Endothelial cell of umbilical vein (primary cell): ENCODE measurements around the gene PHOX2B. TPM values are rescaled to one million over a fixed set of nuclear protein-coding genes. Genes with fewer than 3 reads are reported as not detected.

ENCODE experiments used
- BruUV-seq: library from RNA; stranded (reverse); fragments of 400-500 nt; replicated peaks from 2 replicates; lab custom pipeline; 2021; lab: Mats Ljungman, UMichigan
- CTCF ChIA-PET: fragments of 300-600, 350-600 bp; sonication (Branson Sonifier 250); formaldehyde crosslinking; loops from one replicate; lab custom pipeline; 2021; ENCODE audit warnings: antibody characterized with exemption, inconsistent platforms; lab: Charles Lee
- POLR2A ChIA-PET: fragments of 300-600, 350-600 bp; sonication (Branson Sonifier 250); formaldehyde crosslinking; loops from one replicate; lab custom pipeline; 2021; ENCODE audit warnings: antibody characterized with exemption, inconsistent platforms; lab: Charles Lee
- DNase-seq: peaks from one replicate; pipeline ENCODE4 v3.0.0-alpha.2; 2011; ENCODE audit warnings: low read depth, low spot score
- FAIRE-seq: peaks from 2 replicates; lab custom pipeline; 2011; peaks lifted over from hg19 to GRCh38; lab: Jason Lieb, UNC
- H2AFZ ChIP-seq: 2 replicates; pipeline ENCODE4 v1.6.0; 2012; ENCODE audit warnings: low read depth, low read length, control low read depth, inconsistent platforms
- H3K27ac ChIP-seq: 2 replicates; pipeline ENCODE4 v1.5.1; 2011; ENCODE audit warnings: low read depth, mild to moderate bottlenecking, control low read depth, low read length, moderate library complexity; ENCODE audit not compliant: insufficient read depth
- H3K27me3 ChIP-seq, 2 experiments: 2 replicates each; pipeline versions ENCODE4 v1.6.0 to v1.6.1; 2011; ENCODE audit warnings: low read length in 2 of 2, mixed read lengths in 1 of 2; ENCODE audit not compliant: control insufficient read depth in 2 of 2, insufficient read depth in 2 of 2
- H3K36me3 ChIP-seq, 2 experiments: 2 replicates in 1 of 2; 3 replicates in 1 of 2; pipeline ENCODE4 v1.5.1; 2011; ENCODE audit warnings: low read length in 2 of 2, mild to moderate bottlenecking in 1 of 2, moderate library complexity in 1 of 2; ENCODE audit not compliant: control insufficient read depth in 2 of 2, insufficient read depth in 2 of 2; ENCODE audit errors: extremely low read depth in 1 of 2
- H3K4me1 ChIP-seq: 3 replicates; pipeline ENCODE4 v1.5.1; 2011; ENCODE audit warnings: mild to moderate bottlenecking, low read length; ENCODE audit not compliant: control insufficient read depth, insufficient read depth; ENCODE audit errors: extremely low read depth
- H3K4me2 ChIP-seq: 2 replicates; pipeline ENCODE4 v1.6.1; 2011; ENCODE audit warnings: low read length, control low read depth, mixed read lengths; ENCODE audit not compliant: insufficient read depth
- H3K4me3 ChIP-seq, 3 experiments: fragments of 200-600 bp in 1 of 3; sonication (generic), shearing (Covaris generic) in 1 of 3; replicated peaks in 1 of 3; 2 replicates each; pipeline ENCODE4 v1.5.1; 2011 to 2016; ENCODE audit warnings: control low read depth in 3 of 3, low read length in 3 of 3, mild to moderate bottlenecking in 2 of 3, inconsistent platforms in 1 of 3, low read depth in 1 of 3, moderate library complexity in 1 of 3; ENCODE audit not compliant: insufficient read depth in 1 of 3
- H3K79me2 ChIP-seq: 2 replicates; pipeline ENCODE4 v1.6.0; 2012; ENCODE audit warnings: low read length, inconsistent platforms; ENCODE audit not compliant: control insufficient read depth, insufficient read depth
- H3K9ac ChIP-seq: replicated peaks from 2 replicates; pipeline ENCODE3; 2011; ENCODE audit warnings: low read length, control low read depth; ENCODE audit not compliant: insufficient read depth; ENCODE audit errors: extremely low read depth
- H3K9me1 ChIP-seq: replicated peaks from 3 replicates; pipeline ENCODE4 v1.6.0; 2011; ENCODE audit warnings: mild to moderate bottlenecking, low read length; ENCODE audit not compliant: control insufficient read depth, insufficient read depth; ENCODE audit errors: extremely low read depth
- H3K9me3 ChIP-seq: replicated peaks from 2 replicates; pipeline ENCODE4 v1.5.1; 2012; ENCODE audit warnings: low read length, inconsistent platforms; ENCODE audit not compliant: control insufficient read depth, insufficient read depth
- H4K20me1 ChIP-seq: replicated peaks from 2 replicates; pipeline ENCODE3; 2011; ENCODE audit warnings: mild to moderate bottlenecking, low read length; ENCODE audit not compliant: control insufficient read depth, insufficient read depth; ENCODE audit errors: extremely low read depth
- EZH2 ChIP-seq: IDR thresholded peaks from 2 replicates; pipeline ENCODE4 v1.6.1; 2012; ENCODE audit warnings: borderline replicate concordance, low read depth, mild to moderate bottlenecking, moderate library complexity, low read length, inconsistent platforms; ENCODE audit not compliant: severe bottlenecking
- FOS ChIP-seq: IDR thresholded peaks from 2 replicates; pipeline ENCODE4 v1.6.1; 2011; ENCODE audit warnings: mild to moderate bottlenecking, low read length, moderate library complexity, borderline replicate concordance; ENCODE audit not compliant: insufficient read depth
- GATA2 ChIP-seq: IDR thresholded peaks from 2 replicates; pipeline ENCODE4 v1.7.0; 2011; ENCODE audit warnings: low read depth, mild to moderate bottlenecking, moderate library complexity, mixed read lengths, low read length; ENCODE audit not compliant: insufficient read length, insufficient read depth
- JUN ChIP-seq: IDR thresholded peaks from 2 replicates; pipeline ENCODE4 v1.6.1; 2011; ENCODE audit warnings: borderline replicate concordance, low read depth; ENCODE audit not compliant: insufficient read length, insufficient read depth
- MYC ChIP-seq: IDR thresholded peaks from one replicate; pipeline ENCODE4 v1.6.1; 2011; ENCODE audit warnings: mild to moderate bottlenecking, low read depth, low read length
- POLR2A ChIP-seq: IDR thresholded peaks from 2 replicates; pipeline ENCODE4 v1.6.1; 2012; ENCODE audit warnings: low read depth, mild to moderate bottlenecking, control low read depth, low read length
- POLR2AphosphoS5 ChIP-seq: IDR thresholded peaks from 2 replicates; pipeline ENCODE4 v1.6.1; 2012; ENCODE audit warnings: low read depth, mild to moderate bottlenecking, control low read depth, low read length, moderate library complexity; ENCODE audit not compliant: insufficient read depth
- dilution Hi-C: fragments of 300-500 bp; cut with MboI; formaldehyde crosslinking; loops from one replicate; pipeline ENCODE4 v1.15.0; 2019; ENCODE audit warnings: low sequenced_read_pairs; ENCODE audit not compliant: extremely low pct_ligation_motif_present
- intact Hi-C: fragments of 100-400 bp; cut with micrococcal nuclease; formaldehyde crosslinking; loops from one replicate; pipeline ENCODE4 v1.10.0; 2022
- polyA plus RNA-seq, 4 experiments: library from polyadenylated mRNA; depleted of rRNA in 3 of 4; stranded (reverse) in 3 of 4; unstranded in 1 of 4; fragments of >200 nt; gene quantifications; 2 replicates each; pipeline versions ENCODE4 v1.2.1 to v1.2.3, GENCODE V29; 2011 to 2012; ENCODE audit warnings: missing spikeins in 1 of 4
- total RNA-seq: library from RNA; stranded (reverse); gene quantifications from 2 replicates; pipeline ENCODE4 v1.2.3, GENCODE V29; 2021
- TF ChIP-seq, protein P1 (sequence below): IDR thresholded peaks from 2 replicates; pipeline ENCODE4 v1.6.1; 2011; ENCODE audit not compliant: insufficient read depth, insufficient read length
- TF ChIP-seq, protein P2 (sequence below), 2 donors: IDR thresholded peaks; 1 replicate in 1 of 2; 2 replicates in 1 of 2; pipeline ENCODE4 v1.5.1; 2011; ENCODE audit warnings: low read length in 2 of 2, mild to moderate bottlenecking in 2 of 2, moderate library complexity in 2 of 2, control low read depth in 1 of 2, inconsistent platforms in 1 of 2, low read depth in 1 of 2; ENCODE audit not compliant: insufficient read depth in 1 of 2; ENCODE audit errors: extremely low read depth in 1 of 2

PHOX2B gene
- total and polyA plus RNA-seq, 2 donors (not counting 3 experiments of a cell fraction or from before 2014, with no cell fraction given), result not detected

DNA sequence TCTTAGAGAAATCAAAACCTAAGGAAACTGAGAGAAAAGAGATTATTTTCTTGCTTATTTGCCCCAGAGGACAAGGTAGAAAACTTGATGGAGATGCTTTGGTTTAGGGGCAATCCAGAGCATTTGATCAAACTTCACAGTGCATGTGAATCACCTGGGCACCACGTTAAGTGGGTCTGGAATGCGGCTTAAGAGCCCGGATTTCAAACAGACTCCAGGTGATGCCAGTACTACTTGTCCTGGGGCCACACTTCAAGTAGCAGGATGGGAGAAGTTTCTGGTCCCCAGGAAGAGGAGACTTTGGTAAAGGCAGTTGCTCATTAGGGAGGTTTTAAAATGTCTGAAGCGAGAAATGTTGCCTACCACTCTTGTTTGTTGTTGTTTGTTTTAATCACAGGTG lies 51.8 kb downstream of the PHOX2B start:
- CTCF ChIA-PET, result interaction anchor here (0.9 to 2.5 kb wide), 4 partner anchors 9 to 191 kb away, joined by 3 to 16 read pairs (median 4); no protein-coding TSS in a partner anchor
- Histone ChIP-seq H3K36me3 (no peaks in the 10 kb centered on the region), H3K27me3 (peaks cover 10 to 13% of the 10 kb centered on the region in 2 experiments)

More for the DNA sequence above, 51.8 kb downstream of the PHOX2B start:
- BruUV-seq, result no TSS peak
- dilution Hi-C loops (no loop called here), intact Hi-C loops (no loop called here)
- Histone ChIP-seq H4K20me1 (no peaks in the 10 kb centered on the region), H3K4me1 (no peaks in the 10 kb centered on the region), H3K79me2 (no peaks in the 10 kb centered on the region), H3K9ac (no peak overlapping the region), H2AFZ (no peak overlapping the region), H3K4me3 (no peak overlapping the region), H3K9me3 (no peaks in the 10 kb centered on the region), H3K27ac (no peak overlapping the region), H3K4me2 (no peak overlapping the region), H3K9me1 (no peaks in the 10 kb centered on the region)
- DNase-seq (no peak), FAIRE-seq (no peak)
- POLR2A ChIA-PET, result no interaction called here
- TF ChIP-seq, protein P1, sequence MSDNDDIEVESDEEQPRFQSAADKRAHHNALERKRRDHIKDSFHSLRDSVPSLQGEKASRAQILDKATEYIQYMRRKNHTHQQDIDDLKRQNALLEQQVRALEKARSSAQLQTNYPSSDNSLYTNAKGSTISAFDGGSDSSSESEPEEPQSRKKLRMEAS, result no peak
- TF ChIP-seq POLR2A (no peak), JUN (no peak), GATA2 (no peak), EZH2 (no peak), FOS (no peak), POLR2AphosphoS5 (no peak), MYC (no peak)
- TF ChIP-seq, protein P2, sequence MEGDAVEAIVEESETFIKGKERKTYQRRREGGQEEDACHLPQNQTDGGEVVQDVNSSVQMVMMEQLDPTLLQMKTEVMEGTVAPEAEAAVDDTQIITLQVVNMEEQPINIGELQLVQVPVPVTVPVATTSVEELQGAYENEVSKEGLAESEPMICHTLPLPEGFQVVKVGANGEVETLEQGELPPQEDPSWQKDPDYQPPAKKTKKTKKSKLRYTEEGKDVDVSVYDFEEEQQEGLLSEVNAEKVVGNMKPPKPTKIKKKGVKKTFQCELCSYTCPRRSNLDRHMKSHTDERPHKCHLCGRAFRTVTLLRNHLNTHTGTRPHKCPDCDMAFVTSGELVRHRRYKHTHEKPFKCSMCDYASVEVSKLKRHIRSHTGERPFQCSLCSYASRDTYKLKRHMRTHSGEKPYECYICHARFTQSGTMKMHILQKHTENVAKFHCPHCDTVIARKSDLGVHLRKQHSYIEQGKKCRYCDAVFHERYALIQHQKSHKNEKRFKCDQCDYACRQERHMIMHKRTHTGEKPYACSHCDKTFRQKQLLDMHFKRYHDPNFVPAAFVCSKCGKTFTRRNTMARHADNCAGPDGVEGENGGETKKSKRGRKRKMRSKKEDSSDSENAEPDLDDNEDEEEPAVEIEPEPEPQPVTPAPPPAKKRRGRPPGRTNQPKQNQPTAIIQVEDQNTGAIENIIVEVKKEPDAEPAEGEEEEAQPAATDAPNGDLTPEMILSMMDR (IDR thresholded peaks at IDR 0.05; ENCODE audit: extremely low read depth in 1 of 2, insufficient read depth in 1 of 2, low read depth in 1 of 2, low read length in 2 of 2), result no peak
